Iris pigment epithelial cell (primary cell): Measurements from ENCODE around the gene UTS2.
A peak's percentile ranks its signal among the peaks of the same experiment; 100 is the strongest.

ENCODE experiments used
- DNase-seq: peaks from one replicate; pipeline ENCODE4 v3.0.0-alpha.2; 2011; ENCODE audit warnings: low read depth

Gene UTS2

GRCh38 chr1:7863756-7864328 lies 11.0 kb upstream of the UTS2 start:
- DNase-seq, result no peak

- no peak for DNase-seq
Measured at GRCh38 chr1:7862211-7863060, 9.6 kb upstream of the UTS2 start.

- DNase-seq, result no peak
Measured at GRCh38 chr1:7861452-7861851, 8.6 kb upstream of the UTS2 start.

DNA sequence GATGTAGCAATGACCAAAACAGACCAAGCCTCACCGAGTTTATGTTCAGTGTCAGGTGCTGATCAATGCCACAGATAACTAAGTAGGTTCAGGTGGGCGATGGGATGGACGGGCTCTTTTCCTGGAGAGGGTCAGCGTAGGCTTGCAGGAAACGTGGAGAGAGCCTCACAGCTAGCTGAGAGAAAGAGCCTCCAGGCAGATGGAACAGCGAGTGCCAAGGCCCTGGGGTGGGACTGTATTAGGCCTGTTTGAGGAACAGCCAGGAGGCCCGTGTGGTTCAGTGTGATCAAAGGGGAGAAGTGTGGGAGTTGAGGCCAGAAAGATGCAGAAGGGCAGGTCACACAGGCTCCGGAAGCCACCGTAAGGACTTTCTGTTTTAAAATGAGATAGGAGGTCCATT lies 7.3 kb upstream of the UTS2 start:
- no peak for DNase-seq

GRCh38 chr1:7859406-7859805 lies 6.5 kb upstream of the UTS2 start:
- no peak for DNase-seq

DNA sequence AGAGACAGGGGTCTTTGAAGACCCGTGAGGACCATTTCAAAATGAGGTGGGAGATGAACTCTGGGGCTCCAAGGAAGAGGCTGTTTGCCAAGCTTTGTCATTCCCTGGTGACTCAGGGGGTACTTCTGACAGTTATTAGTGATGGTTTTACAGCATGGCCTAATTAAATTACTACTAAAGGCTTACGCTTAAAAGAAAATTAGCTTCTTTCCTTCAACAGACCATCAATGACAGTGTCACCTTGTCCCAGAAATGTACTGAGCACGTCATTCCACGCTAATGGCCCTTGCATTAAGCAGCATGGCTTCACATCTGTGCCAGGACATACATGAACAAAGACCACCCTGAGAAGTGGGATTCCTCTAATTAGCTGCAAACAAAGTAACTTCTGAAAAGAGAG lies 5.1 kb upstream of the UTS2 start:
- no peak for DNase-seq

DNA sequence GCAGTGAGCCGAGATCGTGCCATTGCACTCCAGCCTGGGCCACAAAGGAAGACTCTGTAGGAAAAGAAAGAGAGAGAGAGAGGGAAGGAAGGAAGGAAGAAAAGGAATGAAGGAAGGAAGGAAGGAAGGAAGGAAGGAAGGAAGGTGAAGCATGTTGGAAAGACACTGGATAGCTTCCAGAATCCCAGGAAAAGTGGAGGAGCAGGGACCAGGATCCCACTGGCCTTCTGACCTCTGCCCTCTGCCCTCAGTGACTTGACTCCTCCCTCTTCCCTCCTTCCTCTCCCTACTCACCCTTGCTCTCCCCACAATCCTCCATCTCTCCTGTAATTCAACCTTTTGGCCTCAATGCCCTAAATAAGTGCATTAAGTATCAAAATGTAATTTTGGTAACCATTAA lies 4.1 kb upstream of the UTS2 start:
- DNase-seq, result no peak

- peak; percentile 4 for DNase-seq
Measured at GRCh38 chr1:7856345-7856744, 3.5 kb upstream of the UTS2 start.

GRCh38 chr1:7853684-7854026 lies 790 bp upstream of the UTS2 start:
- DNase-seq, result no peak

- DNase-seq, result no peak
Measured at GRCh38 chr1:7850786-7851185, 2.1 kb downstream of the UTS2 start.

DNA sequence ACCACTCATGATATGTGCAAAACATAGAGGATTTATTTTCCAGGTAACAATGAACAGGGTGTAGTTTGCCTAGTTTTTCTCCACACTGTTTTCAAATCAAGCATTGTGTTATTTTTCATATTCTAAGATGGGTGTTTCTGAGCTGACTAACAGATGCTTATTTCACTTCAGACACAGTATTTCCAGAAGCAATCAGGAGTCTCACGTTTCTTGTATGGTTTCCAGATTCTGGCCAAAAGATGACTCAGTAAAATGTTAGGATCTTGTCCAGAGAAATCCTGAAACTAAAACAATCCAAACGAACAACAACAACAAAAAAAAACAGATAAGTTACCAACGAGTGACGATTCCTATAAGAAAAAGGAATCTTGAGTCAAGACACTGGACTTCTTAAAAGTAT lies 5.3 kb downstream of the UTS2 start:
- peak; percentile 66 for DNase-seq

DNA sequence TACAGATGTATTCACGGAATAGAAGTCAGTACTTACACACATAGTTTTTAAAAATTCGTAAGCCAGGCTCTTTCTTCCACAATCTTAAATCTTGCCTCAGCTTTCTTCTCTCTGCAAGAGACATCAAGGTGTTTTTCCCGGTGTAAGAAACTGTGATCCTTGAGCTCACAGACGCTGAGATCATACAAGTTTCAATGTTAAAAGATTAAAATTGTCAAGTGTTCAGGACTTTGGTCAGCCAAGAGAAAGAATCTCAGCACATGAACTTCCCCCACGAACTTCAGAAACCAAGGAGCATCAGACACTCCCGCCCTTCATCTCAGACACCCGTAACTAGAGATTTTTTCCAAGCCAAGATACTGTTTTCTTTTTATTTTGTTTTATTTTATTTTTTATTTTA lies 6.2 kb downstream of the UTS2 start:
- no peak for DNase-seq

DNA sequence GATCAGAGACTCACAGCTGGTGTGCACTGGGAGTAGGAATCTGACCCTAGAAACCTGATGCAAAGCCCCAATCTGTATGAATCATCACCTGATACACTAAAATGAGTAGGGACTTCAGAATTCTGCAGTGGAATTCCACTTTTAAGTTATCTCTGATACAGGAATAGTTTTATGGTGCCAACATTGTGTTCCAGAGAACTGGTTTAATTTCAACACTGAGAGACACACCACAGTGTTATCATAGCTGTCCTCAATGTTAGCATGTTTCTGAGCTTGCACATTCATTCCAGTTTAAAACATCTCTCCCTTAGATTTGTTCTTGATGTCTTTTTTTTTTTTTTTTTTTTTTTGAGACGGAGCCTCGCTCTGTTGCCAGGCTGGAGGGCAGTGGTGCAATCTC lies 7.1 kb downstream of the UTS2 start:
- peak; percentile 38 for DNase-seq

- DNase-seq, result no peak
Measured at GRCh38 chr1:7842517-7842916, 10.3 kb downstream of the UTS2 start.

GRCh38 chr1:7839526-7839925 lies 13.3 kb downstream of the UTS2 start:
- DNase-seq, result no peak

- no peak for DNase-seq
Measured at GRCh38 chr1:7838714-7839113, 14.2 kb downstream of the UTS2 start.

GRCh38 chr1:7833035-7833434 lies 19.8 kb downstream of the UTS2 start:
- DNase-seq, result peak; percentile 4

GRCh38 chr1:7831458-7831857 lies 21.4 kb downstream of the UTS2 start:
- DNase-seq, result no peak

GRCh38 chr1:7827126-7827955 lies 25.5 kb downstream of the UTS2 start:
- peak; percentile 12 for DNase-seq

DNA sequence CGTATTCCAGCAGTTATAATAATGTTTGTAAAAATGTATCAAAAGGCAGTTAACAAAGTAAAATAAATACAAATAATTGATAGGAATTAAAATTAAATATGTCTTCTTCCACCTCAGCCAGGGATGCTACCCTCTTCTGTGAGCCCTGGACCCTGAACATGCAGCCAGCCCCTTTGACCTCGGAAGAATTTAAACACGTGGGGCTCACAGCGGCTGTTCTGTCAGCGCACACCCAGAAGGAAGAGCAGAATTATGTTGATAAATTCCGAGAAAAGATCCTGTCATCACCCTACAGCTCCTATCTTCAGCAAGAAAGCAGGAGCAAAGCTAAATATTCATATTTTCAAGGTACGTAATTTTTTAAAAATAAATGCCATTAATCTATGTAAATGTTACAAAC lies 26.5 kb downstream of the UTS2 start:
- DNase-seq, result no peak

- no peak for DNase-seq
Measured at GRCh38 chr1:7824701-7825100, 28.2 kb downstream of the UTS2 start.

DNA sequence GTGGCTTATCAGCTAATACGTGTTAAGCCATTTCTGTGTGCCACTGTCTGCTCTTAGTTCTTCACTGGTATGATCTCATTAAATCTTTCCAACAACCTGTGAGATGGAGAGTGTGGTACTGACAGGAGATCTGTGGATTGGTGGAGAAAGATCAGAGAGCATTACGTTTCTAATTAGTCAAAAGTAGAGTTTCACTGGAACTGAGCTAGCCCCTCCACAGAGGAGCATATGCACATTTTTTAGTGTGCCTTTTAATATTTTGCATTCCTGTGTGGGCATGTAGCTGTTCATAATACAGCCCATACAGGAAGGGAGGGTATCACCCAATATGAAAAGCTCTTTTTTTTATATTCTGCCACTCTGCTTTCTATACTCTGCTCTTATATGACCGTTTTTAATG lies 31.6 kb downstream of the UTS2 start:
- no peak for DNase-seq

DNA sequence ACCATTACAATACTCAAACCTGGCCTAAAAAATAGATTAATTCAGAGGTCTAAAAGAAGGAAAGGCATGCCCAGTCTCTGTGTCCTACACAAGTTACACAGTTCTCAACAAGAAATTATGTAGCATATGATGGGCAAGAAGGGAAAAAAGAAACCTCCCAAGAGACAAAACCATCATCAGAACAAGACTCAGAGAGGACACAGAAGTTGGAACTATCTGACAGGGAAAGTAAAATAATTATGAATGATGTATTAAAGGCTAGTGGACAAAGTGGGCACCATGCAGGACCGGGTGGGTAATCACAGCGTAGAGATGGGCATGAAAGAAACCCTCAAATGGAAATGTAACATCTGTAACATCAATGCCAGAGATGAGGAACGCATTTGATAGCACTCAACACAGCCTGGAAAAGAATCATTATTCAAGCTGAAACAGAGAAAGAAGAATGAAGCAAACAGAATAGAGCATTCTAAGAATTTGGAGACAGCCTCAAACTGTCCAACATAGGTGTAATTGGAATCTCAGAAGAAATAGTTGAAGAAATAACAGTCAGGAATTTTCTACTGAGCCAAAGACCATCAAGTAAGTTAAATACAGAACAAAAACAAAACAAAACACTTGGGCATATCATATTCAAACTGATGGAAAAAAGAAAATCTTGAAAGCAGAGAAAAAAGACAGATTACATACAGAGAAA lies 39.0 kb downstream of the UTS2 start:
- DNase-seq, result no peak
